DOHH2 (cell line): ENCODE measurements around the gene KCNQ1.

Experiments
- EZH2phosphoT487 ChIP-seq: fragments of 200-600 bp; sonication (generic); IDR thresholded peaks from 2 replicates; pipeline ENCODE4 v1.6.1; 2017; ENCODE audit warnings: borderline replicate concordance, mild to moderate bottlenecking, antibody characterized with exemption, low read length, moderate library complexity, mixed read lengths
- TF ChIP-seq, protein P1 (sequence below): fragments of 200-600 bp; sonication (generic); IDR thresholded peaks from one replicate; pipeline ENCODE4 v1.5.1; 2014; ENCODE audit warnings: antibody characterized with exemption, mild to moderate bottlenecking, low read depth, low read length; ENCODE audit not compliant: poor library complexity, severe bottlenecking

DNA sequence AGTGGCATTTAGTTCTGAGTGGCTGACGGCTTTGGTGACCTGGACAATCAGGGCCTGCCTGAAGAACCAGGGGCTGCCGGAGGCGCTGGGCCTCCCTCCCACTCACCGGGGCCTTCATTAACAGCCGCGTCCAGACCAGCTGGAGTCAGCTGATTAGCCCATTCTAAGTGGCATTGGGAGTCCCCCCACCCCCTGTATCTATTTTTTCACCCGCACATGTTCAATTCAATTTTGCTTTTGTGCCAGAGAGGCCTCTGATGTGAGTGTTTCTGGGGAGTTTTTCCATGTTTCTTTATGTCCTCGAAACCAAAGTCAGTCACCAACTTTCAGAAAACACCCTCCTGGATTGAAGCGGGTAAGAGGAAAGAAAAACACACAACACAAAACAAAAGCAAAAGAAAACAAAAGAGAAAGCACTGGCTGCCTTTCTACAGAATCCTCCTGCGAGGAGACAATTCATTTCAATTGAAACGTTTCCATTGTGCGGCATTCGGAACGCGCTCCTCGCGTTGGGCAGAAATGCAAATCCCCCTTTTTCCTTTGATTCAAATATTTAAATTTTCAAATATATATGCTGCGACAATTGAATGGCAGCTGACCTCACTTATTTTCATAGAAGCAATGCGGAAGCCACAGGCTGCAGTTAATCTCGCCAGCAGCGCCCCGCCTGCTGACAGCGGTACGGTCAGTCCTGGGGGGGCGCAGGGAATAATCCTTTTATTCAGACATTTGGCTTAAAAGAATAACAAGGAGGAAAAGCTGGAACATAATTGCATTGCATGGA lies 423.1 kb downstream of the KCNQ1 start:
- TF ChIP-seq, protein P1, sequence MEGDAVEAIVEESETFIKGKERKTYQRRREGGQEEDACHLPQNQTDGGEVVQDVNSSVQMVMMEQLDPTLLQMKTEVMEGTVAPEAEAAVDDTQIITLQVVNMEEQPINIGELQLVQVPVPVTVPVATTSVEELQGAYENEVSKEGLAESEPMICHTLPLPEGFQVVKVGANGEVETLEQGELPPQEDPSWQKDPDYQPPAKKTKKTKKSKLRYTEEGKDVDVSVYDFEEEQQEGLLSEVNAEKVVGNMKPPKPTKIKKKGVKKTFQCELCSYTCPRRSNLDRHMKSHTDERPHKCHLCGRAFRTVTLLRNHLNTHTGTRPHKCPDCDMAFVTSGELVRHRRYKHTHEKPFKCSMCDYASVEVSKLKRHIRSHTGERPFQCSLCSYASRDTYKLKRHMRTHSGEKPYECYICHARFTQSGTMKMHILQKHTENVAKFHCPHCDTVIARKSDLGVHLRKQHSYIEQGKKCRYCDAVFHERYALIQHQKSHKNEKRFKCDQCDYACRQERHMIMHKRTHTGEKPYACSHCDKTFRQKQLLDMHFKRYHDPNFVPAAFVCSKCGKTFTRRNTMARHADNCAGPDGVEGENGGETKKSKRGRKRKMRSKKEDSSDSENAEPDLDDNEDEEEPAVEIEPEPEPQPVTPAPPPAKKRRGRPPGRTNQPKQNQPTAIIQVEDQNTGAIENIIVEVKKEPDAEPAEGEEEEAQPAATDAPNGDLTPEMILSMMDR: no peak
- TF ChIP-seq EZH2phosphoT487: no peak
